IMR-90 (cell line): ENCODE data around the gene CD96. TPM values are rescaled to one million over a fixed set of nuclear protein-coding genes. Genes with fewer than 3 reads are reported as not detected.

Experiments used
- ATAC-seq: fragments of 200-7000 bp; cut with Tn5 transposase; 2 replicates; pipeline ENCODE4 v1.9.1; 2020; ENCODE audit warnings: low read depth, mild to moderate bottlenecking, moderate library complexity
- BruUV-seq: library from RNA; stranded (reverse); fragments of 400-500 nt; replicated peaks from 2 replicates; lab custom pipeline; 2021; lab: Mats Ljungman, UMichigan
- CTCF ChIA-PET: fragments of 300-600 bp; formaldehyde crosslinking; extraction: SDS; loops from one replicate; lab custom pipeline; 2021; ENCODE audit warnings: antibody characterized with exemption; lab: Yijun Ruan, JAX
- POLR2A ChIA-PET: fragments of 300-600 bp; sonication (Branson Sonifier 250); formaldehyde crosslinking; loops from one replicate; lab custom pipeline; 2022; ENCODE audit warnings: antibody characterized with exemption; ENCODE audit not compliant: unreplicated experiment; lab: Charles Lee
- DNase-seq: peaks from one replicate; pipeline ENCODE4 v3.0.0; 2013
- H2AFZ ChIP-seq: replicated peaks from 2 replicates; pipeline ENCODE3; 2013; ENCODE audit warnings: low read length, mild to moderate bottlenecking; ENCODE audit not compliant: poor library complexity
- H2AK5ac ChIP-seq: 2 replicates; pipeline ENCODE4 v1.6.1; 2013; ENCODE audit warnings: low read depth, low read length, inconsistent platforms
- H2AK9ac ChIP-seq: replicated peaks from 2 replicates; pipeline ENCODE3; 2013; ENCODE audit warnings: mild to moderate bottlenecking, low read depth, low read length, moderate library complexity; ENCODE audit not compliant: poor library complexity
- H2BK120ac ChIP-seq: 2 replicates; pipeline ENCODE4 v1.6.1; 2013; ENCODE audit warnings: low read depth, low read length, inconsistent platforms
- H2BK15ac ChIP-seq: 3 replicates; pipeline ENCODE4 v1.6.1; 2013; ENCODE audit warnings: low read depth, low read length, inconsistent platforms
- H2BK20ac ChIP-seq: 2 replicates; pipeline ENCODE4 v1.6.1; 2013; ENCODE audit warnings: low read depth, mild to moderate bottlenecking, inconsistent platforms, low read length, moderate library complexity
- H2BK5ac ChIP-seq: 2 replicates; pipeline ENCODE4 v1.6.1; 2013; ENCODE audit warnings: mild to moderate bottlenecking, low read depth, low read length, inconsistent platforms; ENCODE audit not compliant: poor library complexity, severe bottlenecking
- H3K14ac ChIP-seq: replicated peaks from 2 replicates; pipeline ENCODE4 v1.6.1; 2013; ENCODE audit warnings: low read depth, low read length, inconsistent platforms
- H3K18ac ChIP-seq: 2 replicates; pipeline ENCODE4 v1.6.1; 2013; ENCODE audit warnings: low read depth, low read length, control low read depth
- H3K23ac ChIP-seq: 2 replicates; pipeline ENCODE4 v1.6.1; 2013; ENCODE audit warnings: low read depth, low read length, inconsistent platforms
- H3K27ac ChIP-seq: 2 replicates; pipeline ENCODE4 v1.5.1; 2013; ENCODE audit warnings: mild to moderate bottlenecking, control low read depth, low read length; ENCODE audit not compliant: insufficient read depth
- H3K27me3 ChIP-seq: 2 replicates; pipeline ENCODE4 v1.6.1; 2013; ENCODE audit warnings: low read length; ENCODE audit not compliant: control insufficient read depth, insufficient read depth
- H3K36me3 ChIP-seq: 2 replicates; pipeline ENCODE4 v1.6.1; 2013; ENCODE audit warnings: low read length, mixed read lengths; ENCODE audit not compliant: control insufficient read depth, insufficient read depth
- H3K4ac ChIP-seq: 2 replicates; pipeline ENCODE4 v1.6.1; 2013; ENCODE audit warnings: low read depth, low read length, inconsistent platforms
- H3K4me1 ChIP-seq: 2 replicates; pipeline ENCODE4 v1.6.1; 2013; ENCODE audit warnings: low read length, mixed read lengths; ENCODE audit not compliant: control insufficient read depth, insufficient read depth
- H3K4me2 ChIP-seq: 2 replicates; pipeline ENCODE4 v1.6.1; 2013; ENCODE audit warnings: low read depth, mild to moderate bottlenecking, control low read depth, low read length, moderate library complexity
- H3K4me3 ChIP-seq: 2 replicates; pipeline ENCODE4 v1.5.1; 2013; ENCODE audit warnings: low read depth, mild to moderate bottlenecking, control low read depth, low read length, moderate library complexity; ENCODE audit not compliant: insufficient read depth
- H3K56ac ChIP-seq: 2 replicates; pipeline ENCODE4 v1.6.1; 2013; ENCODE audit warnings: low read length, inconsistent platforms; ENCODE audit not compliant: insufficient read depth; ENCODE audit errors: extremely low read depth
- H3K79me1 ChIP-seq, 2 experiments: 2 replicates each; pipeline ENCODE4 v1.6.1; 2013; ENCODE audit warnings: low read length in 2 of 2, inconsistent platforms in 1 of 2, low read depth in 1 of 2
- H3K9ac ChIP-seq: 2 replicates; pipeline ENCODE4 v1.6.1; 2013; ENCODE audit warnings: low read depth, low read length, control low read depth
- H3K9me1 ChIP-seq: 2 replicates; pipeline ENCODE4 v1.6.1; 2013; ENCODE audit warnings: low read length, inconsistent platforms; ENCODE audit not compliant: insufficient read depth
- H3K9me3 ChIP-seq: 2 replicates; pipeline ENCODE4 v1.6.1; 2013; ENCODE audit warnings: low read length; ENCODE audit not compliant: control insufficient read depth, insufficient read depth
- H4K20me1 ChIP-seq: 2 replicates; pipeline ENCODE4 v1.6.1; 2013; ENCODE audit warnings: low read length, inconsistent platforms; ENCODE audit not compliant: insufficient read depth
- H4K5ac ChIP-seq: 2 replicates; pipeline ENCODE4 v1.6.1; 2013; ENCODE audit warnings: mild to moderate bottlenecking, low read depth, low read length, control low read depth
- H4K8ac ChIP-seq, 2 experiments: 2 replicates each; pipeline ENCODE4 v1.6.1; 2013; ENCODE audit warnings: low read depth in 2 of 2, low read length in 2 of 2, control low read depth in 1 of 2, inconsistent platforms in 1 of 2
- H4K91ac ChIP-seq: 2 replicates; pipeline ENCODE4 v1.6.1; 2013; ENCODE audit warnings: low read depth, low read length, inconsistent platforms; ENCODE audit not compliant: insufficient read depth
- MXI1 ChIP-seq: IDR thresholded peaks from 2 replicates; pipeline ENCODE4 v1.6.1; 2012; ENCODE audit warnings: low read depth, mild to moderate bottlenecking, low read length, moderate library complexity, borderline replicate concordance
- RCOR1 ChIP-seq: IDR thresholded peaks from 2 replicates; pipeline ENCODE4 v1.6.1; 2012; ENCODE audit warnings: mild to moderate bottlenecking, low read length, improper control_type of control experiment; ENCODE audit not compliant: insufficient replicate concordance
- whole genome bisulfite sequencing, 2 experiments: methylation state at CpG; one replicate each; pipeline versions ENCODE4 v1.1.5 to v1.1.7; 2013; ENCODE audit warnings: missing lambda C conversion rate in 2 of 2; ENCODE audit not compliant: insufficient read length in 1 of 2; ENCODE audit errors: extremely low coverage in 2 of 2; 5-methylcytosine and 5-hydroxymethylcytosine counted together
- dilution Hi-C: fragments of 300-500 bp; cut with HindIII; formaldehyde crosslinking; loops from one replicate; pipeline ENCODE4 v1.14.3; 2018; ENCODE audit warnings: low sequenced_read_pairs; ENCODE audit not compliant: unreplicated experiment
- in situ Hi-C: fragments of 300-500 bp; cut with MboI; formaldehyde crosslinking; loops from 3 replicates; pipeline ENCODE4 v1.14.3; 2019; ENCODE audit warnings: low sequenced_read_pairs, inconsistent platforms, mixed read lengths
- intact Hi-C: fragments of 100-400 bp; cut with micrococcal nuclease; formaldehyde crosslinking; loops from 2 replicates; pipeline ENCODE4 v1.10.0; 2022
- polyA plus RNA-seq, 3 experiments: library from polyadenylated mRNA; depleted of rRNA; stranded (reverse); fragments of >200 nt; gene quantifications; 2 replicates each; pipeline ENCODE4 v1.2.3, GENCODE V29; 2012; ENCODE audit warnings: low replicate concordance in 1 of 3
- total RNA-seq: library from RNA; depleted of rRNA; stranded (reverse); fragments of >200 nt; gene quantifications from 2 replicates; pipeline ENCODE4 v1.2.3, GENCODE V29; 2012
- TF ChIP-seq, protein P1 (sequence below): fragments of 150-350 bp; IDR thresholded peaks from 2 replicates; pipeline ENCODE4 v1.6.1; 2017; ENCODE audit warnings: mild to moderate bottlenecking, antibody characterized with exemption, low read length, low read depth

The CD96 gene
- total and polyA plus RNA-seq, 2 of the 4 experiments (the other 2 are of a cell fraction) = 0.05 to 0.18 TPM

DNA sequence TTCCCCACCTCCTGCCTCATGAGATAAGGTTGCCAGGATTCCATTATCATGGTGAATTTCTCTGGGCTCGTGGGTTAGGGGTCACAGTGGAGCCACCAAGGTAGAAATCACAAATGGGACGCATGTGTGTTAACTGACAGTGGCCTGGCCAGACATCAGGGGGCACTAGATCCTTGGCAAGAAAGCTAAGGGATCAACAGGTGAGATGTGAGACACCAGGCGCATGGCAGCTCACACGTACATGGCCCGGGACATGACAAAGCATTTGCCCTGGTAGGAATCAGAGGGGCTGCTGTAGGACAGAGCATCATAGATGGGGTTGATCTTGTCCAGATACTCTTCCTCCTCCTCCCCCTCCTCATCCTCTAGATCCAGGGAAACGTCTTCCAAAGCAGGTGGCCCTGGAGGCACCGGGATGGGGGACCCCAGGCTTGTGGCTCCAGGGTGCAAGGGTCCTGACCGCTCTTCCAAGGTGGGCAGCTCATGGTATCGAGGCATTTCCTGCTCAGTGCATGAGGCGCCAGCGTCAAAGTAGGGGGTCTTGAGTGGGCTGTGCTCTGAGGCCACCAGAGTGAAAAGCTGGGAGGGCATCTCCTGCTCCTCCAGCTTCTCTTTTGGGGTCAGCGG is 28.5 kb downstream of the CD96 start:
- no peak overlapping the region for H2BK20ac ChIP-seq
- no peak overlapping the region for H2BK120ac ChIP-seq
- H3K9ac ChIP-seq = no peak overlapping the region
- H2AK5ac ChIP-seq = no peak overlapping the region
- no peak overlapping the region for H3K23ac ChIP-seq
- H3K4me2 ChIP-seq = no peak overlapping the region
- H2BK5ac ChIP-seq = no peak overlapping the region
- H2BK15ac ChIP-seq = no peak overlapping the region
- no peak overlapping the region for H4K91ac ChIP-seq
- 93% methylated on average over 3 of the region's 12 CpGs; no CpG with 5 or more reads in 1 of the 2 experiments for WGBS, 2 experiments
- no peak for TF ChIP-seq MXI1
- TF ChIP-seq, protein P1, sequence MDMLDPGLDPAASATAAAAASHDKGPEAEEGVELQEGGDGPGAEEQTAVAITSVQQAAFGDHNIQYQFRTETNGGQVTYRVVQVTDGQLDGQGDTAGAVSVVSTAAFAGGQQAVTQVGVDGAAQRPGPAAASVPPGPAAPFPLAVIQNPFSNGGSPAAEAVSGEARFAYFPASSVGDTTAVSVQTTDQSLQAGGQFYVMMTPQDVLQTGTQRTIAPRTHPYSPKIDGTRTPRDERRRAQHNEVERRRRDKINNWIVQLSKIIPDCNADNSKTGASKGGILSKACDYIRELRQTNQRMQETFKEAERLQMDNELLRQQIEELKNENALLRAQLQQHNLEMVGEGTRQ = no peak
- TF ChIP-seq RCOR1 = no peak
- no peak overlapping the region for H3K18ac ChIP-seq
- no TSS peak for BruUV-seq
- H3K27me3 ChIP-seq = peaks cover 2% of the 10 kb centered on the region; the same call in 1 of the 2 replicates
- no peak overlapping the region for H2AFZ ChIP-seq
- no peak overlapping the region for H2AK9ac ChIP-seq
- no peaks in the 10 kb centered on the region for H3K4me1 ChIP-seq
- dilution Hi-C loops (no loop called here), intact Hi-C loops (loop anchor here (10.0 kb wide), 1 partner anchor 394 kb away; no protein-coding TSS in a partner anchor), in situ Hi-C loops (loop anchor here (10.0 kb wide), 1 partner anchor 144 kb away; no protein-coding TSS in a partner anchor)
- H3K4me3 ChIP-seq = no peak overlapping the region
- POLR2A ChIA-PET = no interaction called here
- H3K4ac ChIP-seq = no peak overlapping the region
- CTCF ChIA-PET = interaction anchor here (0.7 kb wide), 1 partner anchor 251 kb away, joined by 4 read pairs; no protein-coding TSS in a partner anchor
- H3K79me1 ChIP-seq = no peaks in the 10 kb centered on the region
- no peak overlapping the region for H3K14ac ChIP-seq
- H4K5ac ChIP-seq = no peak overlapping the region
- no peaks in the 10 kb centered on the region for H4K20me1 ChIP-seq
- H3K36me3 ChIP-seq = no peaks in the 10 kb centered on the region
- H3K9me1 ChIP-seq = no peaks in the 10 kb centered on the region
- no peak overlapping the region for H3K27ac ChIP-seq
- H3K56ac ChIP-seq = no peak overlapping the region
- no peaks in the 10 kb centered on the region for H3K9me3 ChIP-seq
- ATAC-seq = no peak
- DNase-seq = no peak
- H4K8ac ChIP-seq = no peak overlapping the region
